Keratinocyte (primary cell): ENCODE data around the gene ODAD2.

ENCODE experiments used
- EZH2 ChIP-seq: IDR thresholded peaks from one replicate; pipeline ENCODE4 v1.6.1; 2012; ENCODE audit warnings: inconsistent platforms, mild to moderate bottlenecking, low read length, moderate library complexity
- TF ChIP-seq, protein P1 (sequence below), 3 experiments: IDR thresholded peaks in 1 of 3; conservative IDR thresholded peaks in 1 of 3; optimal IDR thresholded peaks in 1 of 3; 2 replicates in 2 of 3; 3 replicates in 1 of 3; pipeline versions ENCODE3 to v1.5.1; 2011; ENCODE audit warnings: low read length in 3 of 3, mild to moderate bottlenecking in 3 of 3, moderate library complexity in 2 of 3, control low read depth in 1 of 3, inconsistent platforms in 1 of 3; ENCODE audit not compliant: insufficient read depth in 2 of 3; ENCODE audit errors: extremely low read depth in 1 of 3

DNA sequence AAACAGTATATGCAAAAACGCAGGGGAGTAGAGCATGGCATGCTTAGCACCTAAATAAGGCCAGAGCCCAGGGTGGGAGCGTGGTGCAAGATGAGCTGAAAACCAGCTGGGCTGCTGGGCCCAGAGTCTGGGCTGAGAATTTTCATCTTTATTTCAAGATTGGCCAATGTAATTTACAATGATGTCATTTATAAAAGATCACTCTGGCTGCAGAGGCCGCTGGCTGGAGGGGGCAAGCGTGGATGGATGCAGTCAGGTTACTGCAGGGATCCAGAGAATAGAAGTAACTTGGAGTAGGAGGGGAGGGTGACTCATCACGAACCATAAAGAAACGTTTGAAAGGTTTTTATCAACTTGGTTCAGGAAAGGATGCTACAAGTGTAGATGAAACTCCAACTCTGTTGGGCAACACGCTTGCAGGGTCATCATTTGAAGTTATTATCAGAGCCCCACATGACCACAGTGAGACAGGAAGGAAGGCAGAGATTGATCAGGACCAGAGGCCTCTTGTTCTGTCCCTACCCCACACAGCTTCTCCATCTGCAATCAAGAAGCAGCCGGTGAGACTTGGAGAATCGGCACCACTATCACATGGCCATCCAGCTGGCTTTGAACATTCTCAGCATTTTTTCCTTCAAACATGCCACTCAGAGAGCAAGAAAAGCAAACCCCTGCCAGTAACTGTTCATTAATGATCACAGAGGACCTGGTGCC lies 49.2 kb downstream of the ODAD2 start:
- TF ChIP-seq EZH2, result no peak
- TF ChIP-seq, protein P1, sequence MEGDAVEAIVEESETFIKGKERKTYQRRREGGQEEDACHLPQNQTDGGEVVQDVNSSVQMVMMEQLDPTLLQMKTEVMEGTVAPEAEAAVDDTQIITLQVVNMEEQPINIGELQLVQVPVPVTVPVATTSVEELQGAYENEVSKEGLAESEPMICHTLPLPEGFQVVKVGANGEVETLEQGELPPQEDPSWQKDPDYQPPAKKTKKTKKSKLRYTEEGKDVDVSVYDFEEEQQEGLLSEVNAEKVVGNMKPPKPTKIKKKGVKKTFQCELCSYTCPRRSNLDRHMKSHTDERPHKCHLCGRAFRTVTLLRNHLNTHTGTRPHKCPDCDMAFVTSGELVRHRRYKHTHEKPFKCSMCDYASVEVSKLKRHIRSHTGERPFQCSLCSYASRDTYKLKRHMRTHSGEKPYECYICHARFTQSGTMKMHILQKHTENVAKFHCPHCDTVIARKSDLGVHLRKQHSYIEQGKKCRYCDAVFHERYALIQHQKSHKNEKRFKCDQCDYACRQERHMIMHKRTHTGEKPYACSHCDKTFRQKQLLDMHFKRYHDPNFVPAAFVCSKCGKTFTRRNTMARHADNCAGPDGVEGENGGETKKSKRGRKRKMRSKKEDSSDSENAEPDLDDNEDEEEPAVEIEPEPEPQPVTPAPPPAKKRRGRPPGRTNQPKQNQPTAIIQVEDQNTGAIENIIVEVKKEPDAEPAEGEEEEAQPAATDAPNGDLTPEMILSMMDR (optimal IDR thresholded peaks at IDR 0.05 in 1 of 3, IDR thresholded peaks at IDR 0.05 in 1 of 3, conservative IDR thresholded peaks at IDR 0.05 in 1 of 3; ENCODE audit: extremely low read depth in 1 of 3, insufficient read depth in 2 of 3, low read length in 3 of 3), result no peak
